GM12892 (cell line): ENCODE data around the gene RAB28.

Experiments used
- POLR2AphosphoS5 ChIP-seq: IDR thresholded peaks from 2 replicates; pipeline ENCODE4 v1.6.1; 2011; ENCODE audit warnings: low read depth, low read length, control low read depth
- TAF1 ChIP-seq: IDR thresholded peaks from 2 replicates; pipeline ENCODE4 v1.6.1; 2011; ENCODE audit warnings: low read depth, mild to moderate bottlenecking, control low read depth, low read length, borderline replicate concordance

GRCh38 chr4:13455411-13455810 is 28.7 kb downstream of the RAB28 start:
- TF ChIP-seq POLR2AphosphoS5 (no peak), TAF1 (no peak)
